ENCODE results near the gene CPED1. TPM values are rescaled to one million over a fixed set of nuclear protein-coding genes. Genes with fewer than 3 reads are reported as not detected.
"Not testable (repeated sequence)": the region's sequence is repeated elsewhere in the genome, so short reads cannot be mapped to it uniquely, and the experiment has no call there.

CPED1 gene
- total RNA-seq, 1 donor from 2014 or later: 0.09 TPM

DNA sequence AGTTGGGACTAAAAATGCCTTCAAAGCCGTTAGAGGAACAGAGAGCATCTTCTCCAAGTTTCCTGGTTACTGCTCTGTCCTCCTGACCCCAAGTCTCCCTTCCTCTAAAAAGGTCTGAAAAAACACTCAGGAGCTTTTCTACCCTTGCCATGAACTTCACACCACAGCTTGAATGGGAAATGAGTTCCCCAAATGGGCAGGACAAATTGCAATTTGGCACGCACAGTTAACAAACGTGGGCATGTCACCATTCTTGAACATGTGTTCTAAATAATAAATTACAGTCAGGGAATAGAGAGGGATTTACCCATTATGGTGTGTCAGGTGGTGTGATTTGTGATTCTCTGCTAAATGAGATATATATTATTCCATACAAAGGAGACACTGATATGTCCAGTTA lies 249.1 kb downstream of the CPED1 start:
- no peak overlapping the region for H3K4me3 Mint-ChIP-seq
- H3K4me1 Mint-ChIP-seq: peaks cover 1% of the 10 kb centered on the region
- ChIA-PET CTCF (no interaction called here), POLR2A (no interaction called here)
- no peaks in the 10 kb centered on the region for H3K27me3 Mint-ChIP-seq
- no peak for DNase-seq
- peaks cover 7% of the 10 kb centered on the region for H3K36me3 Mint-ChIP-seq (ENCODE audit: low read depth)
- intact Hi-C loops (cut with micrococcal nuclease): no loop called here
- H3K27ac Mint-ChIP-seq: no peak overlapping the region
- no peak for ATAC-seq (ENCODE audit: low read depth)
- H3K9me3 Mint-ChIP-seq: no peaks in the 10 kb centered on the region
- TF ChIP-seq, protein P1, sequence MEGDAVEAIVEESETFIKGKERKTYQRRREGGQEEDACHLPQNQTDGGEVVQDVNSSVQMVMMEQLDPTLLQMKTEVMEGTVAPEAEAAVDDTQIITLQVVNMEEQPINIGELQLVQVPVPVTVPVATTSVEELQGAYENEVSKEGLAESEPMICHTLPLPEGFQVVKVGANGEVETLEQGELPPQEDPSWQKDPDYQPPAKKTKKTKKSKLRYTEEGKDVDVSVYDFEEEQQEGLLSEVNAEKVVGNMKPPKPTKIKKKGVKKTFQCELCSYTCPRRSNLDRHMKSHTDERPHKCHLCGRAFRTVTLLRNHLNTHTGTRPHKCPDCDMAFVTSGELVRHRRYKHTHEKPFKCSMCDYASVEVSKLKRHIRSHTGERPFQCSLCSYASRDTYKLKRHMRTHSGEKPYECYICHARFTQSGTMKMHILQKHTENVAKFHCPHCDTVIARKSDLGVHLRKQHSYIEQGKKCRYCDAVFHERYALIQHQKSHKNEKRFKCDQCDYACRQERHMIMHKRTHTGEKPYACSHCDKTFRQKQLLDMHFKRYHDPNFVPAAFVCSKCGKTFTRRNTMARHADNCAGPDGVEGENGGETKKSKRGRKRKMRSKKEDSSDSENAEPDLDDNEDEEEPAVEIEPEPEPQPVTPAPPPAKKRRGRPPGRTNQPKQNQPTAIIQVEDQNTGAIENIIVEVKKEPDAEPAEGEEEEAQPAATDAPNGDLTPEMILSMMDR (IDR thresholded peaks at IDR 0.05): no peak

DNA sequence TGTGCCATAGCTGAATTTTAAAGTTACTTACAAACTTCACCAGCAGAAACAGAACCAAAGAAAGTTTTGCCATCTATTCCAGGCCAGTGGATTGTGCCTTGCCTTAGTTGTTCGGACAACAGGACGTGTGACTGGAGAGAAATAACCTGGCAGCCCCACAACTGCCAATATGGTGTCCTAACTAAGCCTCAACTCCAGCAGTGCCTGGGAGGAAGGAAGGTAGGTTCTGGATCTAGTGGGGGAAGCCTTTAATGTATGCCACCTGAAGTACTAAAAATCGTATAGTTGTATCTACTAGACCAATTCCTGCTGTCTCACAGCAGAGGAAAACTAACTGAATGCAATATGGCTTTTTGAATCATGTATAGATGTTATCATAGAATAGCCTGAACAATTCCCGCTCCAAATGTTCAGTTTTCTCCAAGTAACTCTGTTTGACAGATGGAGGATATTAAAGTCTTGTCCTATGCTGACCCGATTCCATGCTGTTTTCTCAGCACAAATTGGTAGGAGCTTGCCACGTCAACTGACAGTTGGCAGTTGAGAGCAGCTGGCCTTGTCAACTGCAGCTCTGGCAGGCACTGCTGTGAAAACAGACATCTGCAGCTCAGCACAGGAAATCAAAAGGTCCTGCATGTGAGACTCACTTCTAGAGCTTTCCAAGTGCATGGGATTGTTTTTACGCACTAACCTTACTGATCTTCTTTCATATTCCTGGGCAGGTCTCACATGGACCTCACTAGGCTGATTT lies 255.8 kb downstream of the CPED1 start:
- H3K36me3 Mint-ChIP-seq (ENCODE audit: low read depth): peaks cover 33% of the 10 kb centered on the region
- H3K27ac Mint-ChIP-seq: peak overlapping the region; percentile 18
- DNase-seq: no peak
- peaks cover 3% of the 10 kb centered on the region for H3K9me3 Mint-ChIP-seq
- POLR2A ChIA-PET: interaction anchor here (0.7 kb wide), 1 partner anchor 294 kb away, joined by 4 read pairs; the partner anchor contains the start of gene ING3
- TF ChIP-seq, protein P1 (IDR thresholded peaks at IDR 0.05): no peak
- ATAC-seq (ENCODE audit: low read depth): no peak
- peaks cover 20% of the 10 kb centered on the region for H3K4me1 Mint-ChIP-seq
- CTCF ChIA-PET: interaction anchor here (0.6 kb wide), 1 partner anchor 86 kb away, joined by 4 read pairs; no protein-coding TSS in a partner anchor
- H3K27me3 Mint-ChIP-seq: no peaks in the 10 kb centered on the region
- intact Hi-C loops (cut with micrococcal nuclease): loop anchor here (5.0 kb wide), 1 partner anchor 38 kb away; no protein-coding TSS in a partner anchor
- no peak overlapping the region for H3K4me3 Mint-ChIP-seq

DNA sequence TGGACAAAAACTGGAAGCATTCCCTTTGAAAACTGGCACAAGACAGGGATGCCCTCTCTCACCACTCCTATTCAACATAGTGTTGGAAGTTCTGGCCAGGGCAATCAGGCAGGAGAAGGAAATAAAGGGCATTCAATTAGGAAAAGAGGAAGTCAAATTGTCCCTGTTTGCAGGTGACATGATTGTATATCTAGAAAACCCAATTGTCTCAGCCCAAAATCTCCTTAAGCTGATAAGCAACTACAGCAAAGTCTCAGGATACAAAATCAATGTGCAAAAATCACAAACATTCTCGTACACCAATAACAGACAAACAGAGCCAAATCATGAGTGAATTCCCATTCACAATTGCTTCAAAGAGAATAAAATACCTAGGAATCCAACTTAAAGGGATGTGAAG lies 262.9 kb downstream of the CPED1 start:
- H3K4me1 Mint-ChIP-seq: peaks cover 14% of the 10 kb centered on the region
- intact Hi-C loops (cut with micrococcal nuclease); H3K4me3 Mint-ChIP-seq; CTCF ChIA-PET; ATAC-seq (ENCODE audit: low read depth); DNase-seq; H3K27ac Mint-ChIP-seq; H3K27me3 Mint-ChIP-seq; POLR2A ChIA-PET: not testable (repeated sequence)
- peaks cover 17% of the 10 kb centered on the region for H3K9me3 Mint-ChIP-seq
- peaks cover 44% of the 10 kb centered on the region for H3K36me3 Mint-ChIP-seq (ENCODE audit: low read depth)

DNA sequence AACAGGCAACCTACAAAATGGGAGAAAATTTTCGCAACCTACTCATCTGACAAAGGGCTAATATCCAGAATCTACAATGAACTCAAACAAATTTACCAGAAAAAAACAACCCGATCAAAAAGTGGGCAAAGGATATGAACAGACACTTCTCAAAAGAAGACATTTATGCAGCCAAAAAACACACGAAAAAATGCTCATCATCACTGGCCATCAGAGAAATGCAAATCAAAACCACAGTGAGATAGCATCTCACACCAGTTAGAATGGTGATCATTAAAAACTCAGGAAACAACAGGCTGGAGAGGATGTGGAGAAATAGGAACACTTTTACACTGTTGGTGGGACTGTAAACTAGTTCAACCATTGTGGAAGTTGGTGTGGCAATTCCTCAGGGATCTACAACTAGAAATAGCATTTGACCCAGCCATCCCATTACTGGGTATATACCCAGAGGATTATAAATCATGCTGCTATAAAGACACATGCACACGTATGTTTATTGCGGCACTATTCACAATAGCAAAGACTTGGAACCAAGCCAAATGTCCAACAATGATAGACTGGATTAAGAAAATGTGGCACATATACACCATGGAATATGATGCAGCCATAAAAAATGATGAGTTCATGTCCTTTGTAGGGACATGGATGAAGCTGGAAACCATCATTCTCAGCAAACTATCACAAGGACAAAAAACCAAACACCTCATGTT lies 264.2 kb downstream of the CPED1 start:
- ATAC-seq (ENCODE audit: low read depth); intact Hi-C loops (cut with micrococcal nuclease); DNase-seq; CTCF ChIA-PET; H3K4me3 Mint-ChIP-seq; POLR2A ChIA-PET; H3K27ac Mint-ChIP-seq; H3K27me3 Mint-ChIP-seq: not testable (repeated sequence)
- H3K9me3 Mint-ChIP-seq: peaks cover 17% of the 10 kb centered on the region
- H3K36me3 Mint-ChIP-seq (ENCODE audit: low read depth): peaks cover 40% of the 10 kb centered on the region
- H3K4me1 Mint-ChIP-seq: peaks cover 23% of the 10 kb centered on the region

DNA sequence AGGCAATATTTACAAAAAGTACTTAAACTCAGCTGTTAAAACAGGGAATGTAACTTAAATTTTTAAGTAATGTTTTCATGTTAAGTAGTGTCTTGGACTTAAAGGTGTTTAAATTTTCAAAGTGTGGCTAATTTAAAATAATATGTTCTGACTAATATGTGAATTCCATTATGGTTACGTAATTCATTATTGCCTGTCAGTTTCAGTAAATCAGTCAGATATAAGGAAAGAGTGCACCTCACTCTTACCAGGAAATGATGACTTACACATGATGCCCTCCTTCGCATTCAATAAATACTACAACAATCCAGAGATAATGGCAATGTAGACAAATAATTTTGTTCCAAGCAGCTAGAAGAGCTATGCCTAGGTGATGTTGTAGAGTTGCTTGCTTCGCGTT lies 271.3 kb downstream of the CPED1 start:
- intact Hi-C loops (cut with micrococcal nuclease): loop anchor here (2.0 kb wide), 1 partner anchor 19 kb away; no protein-coding TSS in a partner anchor
- Mint-ChIP-seq H3K27ac (no peak overlapping the region), H3K4me3 (no peak overlapping the region), H3K4me1 (peaks cover 28% of the 10 kb centered on the region), H3K9me3 (peaks cover 6% of the 10 kb centered on the region), H3K36me3 (ENCODE audit: low read depth) (peaks cover 28% of the 10 kb centered on the region), H3K27me3 (no peaks in the 10 kb centered on the region)
- ChIA-PET CTCF (no interaction called here), POLR2A (interaction anchor here (0.6 kb wide), 1 partner anchor 11 kb away, joined by 6 read pairs; no protein-coding TSS in a partner anchor)
- TF ChIP-seq, protein P1 (IDR thresholded peaks at IDR 0.05): no peak
- no peak for ATAC-seq (ENCODE audit: low read depth)
- no peak for DNase-seq
